GM12891 (cell line): Measurements from ENCODE around the gene LLPH.

ENCODE experiments used
- DNase-seq: peaks from one replicate; pipeline ENCODE4 v3.0.0; 2011; ENCODE audit warnings: low spot score; ENCODE audit not compliant: insufficient read length
- FAIRE-seq: peaks from 2 replicates; lab custom pipeline; 2011; peaks lifted over from hg19 to GRCh38; lab: Jason Lieb, UNC
- PAX5 ChIP-seq: IDR thresholded peaks from 2 replicates; pipeline ENCODE4 v1.6.1; 2011; ENCODE audit warnings: low read length, moderate library complexity, mild to moderate bottlenecking; ENCODE audit not compliant: insufficient read depth, severe bottlenecking
- POLR2A ChIP-seq: IDR thresholded peaks from 2 replicates; pipeline ENCODE4 v1.6.1; 2011; ENCODE audit warnings: low read depth, low read length, control low read depth
- POLR2AphosphoS5 ChIP-seq: IDR thresholded peaks from 2 replicates; pipeline ENCODE4 v1.6.1; 2011; ENCODE audit warnings: low read depth, low read length, control low read depth
- POU2F2 ChIP-seq: IDR thresholded peaks from 2 replicates; pipeline ENCODE4 v1.6.1; 2011; ENCODE audit warnings: low read depth, mild to moderate bottlenecking, control low read depth, low read length, moderate library complexity
- SPI1 ChIP-seq: IDR thresholded peaks from 2 replicates; pipeline ENCODE4 v1.6.1; 2011; ENCODE audit warnings: low read depth, low read length, control low read depth
- TAF1 ChIP-seq: IDR thresholded peaks from 2 replicates; pipeline ENCODE4 v1.6.1; 2011; ENCODE audit warnings: low read depth, low read length, control low read depth

Gene LLPH

GRCh38 chr12:66143868-66144267 is 13.3 kb upstream of the LLPH start:
- FAIRE-seq (no peak), DNase-seq (no peak)
- no peak for TF ChIP-seq POU2F2
- no peak for TF ChIP-seq POLR2A
- no peak for TF ChIP-seq POLR2AphosphoS5
- no peak for TF ChIP-seq SPI1
- no peak for TF ChIP-seq PAX5
- no peak for TF ChIP-seq TAF1

- TF ChIP-seq POLR2AphosphoS5: no peak
- TF ChIP-seq TAF1: no peak
- TF ChIP-seq SPI1: no peak
- no peak for TF ChIP-seq POLR2A
- TF ChIP-seq POU2F2: no peak
- no peak for TF ChIP-seq PAX5
- DNase-seq (no peak), FAIRE-seq (no peak)
Observed at GRCh38 chr12:66142826-66143225, 12.3 kb upstream of the LLPH start.

GRCh38 chr12:66141299-66141698 is 10.7 kb upstream of the LLPH start:
- TF ChIP-seq POLR2AphosphoS5: no peak
- no peak for TF ChIP-seq TAF1
- no peak for TF ChIP-seq PAX5
- no peak for TF ChIP-seq SPI1
- no peak for TF ChIP-seq POU2F2
- TF ChIP-seq POLR2A: no peak
- FAIRE-seq: no peak
- no peak for DNase-seq

DNA sequence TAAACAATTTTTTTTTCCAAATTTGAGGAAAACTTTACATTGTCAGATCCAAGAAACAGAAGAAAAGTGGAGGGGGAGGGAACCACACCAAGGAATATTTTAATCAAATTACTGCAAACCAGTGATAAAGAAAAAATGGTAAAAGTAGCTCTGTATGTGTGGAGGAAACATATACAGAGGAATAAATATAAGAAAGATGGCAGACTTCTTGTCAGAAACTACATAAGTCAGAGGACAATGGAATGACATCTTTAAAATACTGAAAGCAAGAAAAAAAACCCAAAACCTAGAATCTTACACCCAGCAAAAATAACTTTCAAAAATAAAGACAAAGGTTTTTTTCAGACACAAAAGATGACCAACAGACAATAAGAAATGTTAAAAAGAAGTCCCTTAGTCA is 10.2 kb upstream of the LLPH start:
- no peak for FAIRE-seq
- DNase-seq: no peak
- no peak for TF ChIP-seq TAF1
- no peak for TF ChIP-seq POLR2A
- TF ChIP-seq SPI1: no peak

GRCh38 chr12:66139328-66139727 is 8.8 kb upstream of the LLPH start:
- FAIRE-seq (no peak), DNase-seq (no peak)
- TF ChIP-seq SPI1: no peak
- TF ChIP-seq POLR2A: no peak
- TF ChIP-seq PAX5: no peak
- no peak for TF ChIP-seq POLR2AphosphoS5
- TF ChIP-seq POU2F2: no peak
- TF ChIP-seq TAF1: no peak

GRCh38 chr12:66137937-66138336 is 7.4 kb upstream of the LLPH start:
- no peak for TF ChIP-seq POLR2A
- TF ChIP-seq POLR2AphosphoS5: no peak
- TF ChIP-seq SPI1: no peak
- no peak for TF ChIP-seq POU2F2
- TF ChIP-seq PAX5: no peak
- TF ChIP-seq TAF1: no peak
- DNase-seq (no peak), FAIRE-seq (peak; percentile 59)

GRCh38 chr12:66132408-66132807 is 1.9 kb upstream of the LLPH start:
- FAIRE-seq (no peak), DNase-seq (no peak)
- TF ChIP-seq PAX5 (no peak), POLR2AphosphoS5 (no peak), SPI1 (no peak), TAF1 (no peak), POU2F2 (no peak), POLR2A (no peak)

DNA sequence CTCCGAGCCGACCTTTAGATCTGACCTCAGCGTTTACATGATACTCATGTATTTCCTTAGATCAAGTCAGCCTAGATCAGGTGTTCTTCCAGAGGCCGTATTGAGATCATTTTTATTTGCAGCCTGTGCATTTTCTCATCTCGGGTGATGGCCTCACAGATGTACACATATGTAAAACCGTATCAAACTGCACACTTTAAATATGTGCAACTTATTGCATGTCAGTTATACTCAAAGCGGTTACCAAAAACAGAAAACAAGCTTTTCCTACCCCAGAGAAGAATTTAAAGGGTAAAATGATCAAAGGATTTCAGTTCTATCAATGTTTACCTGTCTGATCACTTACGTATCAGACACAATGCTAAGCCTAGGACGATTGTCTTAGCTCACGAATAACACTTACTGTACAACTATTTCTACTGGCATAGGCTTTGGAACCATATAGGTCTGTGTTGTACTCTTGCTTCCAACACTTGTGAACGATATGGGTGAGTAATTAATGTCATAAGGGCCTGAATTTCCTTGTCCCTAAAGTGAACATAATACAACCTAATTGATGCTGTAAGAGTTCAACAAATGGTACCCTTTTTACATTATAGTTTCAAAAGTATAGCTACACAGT is 628 bp upstream of the LLPH start:
- DNase-seq (no peak), FAIRE-seq (no peak)
- TF ChIP-seq POLR2A (no peak), POU2F2 (no peak), TAF1 (no peak), PAX5 (no peak), POLR2AphosphoS5 (no peak), SPI1 (no peak)

DNA sequence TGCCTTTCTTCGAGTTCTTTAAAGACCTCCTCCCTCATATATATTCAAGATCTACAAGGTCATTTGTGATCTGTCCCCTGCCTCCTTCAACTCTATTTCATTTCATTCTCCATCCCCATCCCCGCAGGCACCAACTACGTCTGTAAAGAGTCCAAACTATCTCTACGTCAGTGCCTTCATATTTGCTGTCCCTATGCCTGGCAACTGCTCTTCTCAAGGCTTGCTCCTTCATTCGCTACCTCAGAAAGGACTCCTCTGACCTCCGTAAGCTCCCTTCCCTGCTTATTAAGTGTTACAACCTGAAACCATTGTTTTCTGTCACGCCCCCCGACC is 650 bp downstream of the LLPH start:
- FAIRE-seq (no peak), DNase-seq (no peak)
- no peak for TF ChIP-seq SPI1
- TF ChIP-seq POU2F2: no peak
- TF ChIP-seq PAX5: no peak
- no peak for TF ChIP-seq TAF1
- TF ChIP-seq POLR2A: no peak
- TF ChIP-seq POLR2AphosphoS5: no peak

DNA sequence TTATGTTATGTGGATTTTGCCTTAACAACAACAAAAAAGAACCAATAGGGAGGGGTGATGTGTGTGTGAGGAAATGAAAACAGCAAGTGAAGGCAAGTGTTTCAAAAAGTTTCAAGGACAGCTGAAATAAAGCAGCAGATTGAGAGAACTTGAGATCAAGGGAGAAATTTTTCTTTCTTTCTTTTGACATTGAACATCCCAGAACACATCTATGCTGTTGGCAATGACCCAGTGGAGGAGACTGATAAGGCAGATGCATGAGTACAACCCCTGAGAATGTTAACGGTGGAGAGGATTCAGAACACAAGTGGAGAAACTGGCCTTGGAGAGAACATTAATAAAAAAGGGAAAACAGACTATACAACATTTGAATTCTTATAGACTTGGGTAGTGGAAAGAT is 2.9 kb downstream of the LLPH start:
- no peak for FAIRE-seq
- no peak for TF ChIP-seq POLR2AphosphoS5
- TF ChIP-seq POU2F2: no peak
- no peak for TF ChIP-seq POLR2A
- no peak for TF ChIP-seq PAX5
- DNase-seq: no peak
